Upper lobe of left lung (tissue), 4 donors: ENCODE data around the gene PIGB.

Experiments
- CTCF ChIP-seq, 6 experiments: fragments of 450-650 bp in 4 of 6; fragments of 200-600 bp in 2 of 6; sonication (generic) in 2 of 6; IDR thresholded peaks; one replicate each; pipeline ENCODE4 v1.5.1; 2016 to 2019; ENCODE audit warnings: antibody characterized with exemption in 6 of 6
- EP300 ChIP-seq, 4 donors: sonication (generic); formaldehyde crosslinking; IDR thresholded peaks; one replicate each; pipeline ENCODE4 v1.5.1; 2017; ENCODE audit warnings: antibody characterized with exemption in 4 of 4, control low read depth in 2 of 4
- POLR2A ChIP-seq, 4 donors: fragments of 450-650 bp; IDR thresholded peaks; one replicate each; pipeline ENCODE4 v1.5.1; 2016 to 2017; ENCODE audit warnings: antibody characterized with exemption in 4 of 4, mild to moderate bottlenecking in 2 of 4
- POLR2AphosphoS5 ChIP-seq, 2 donors: sonication (generic); formaldehyde crosslinking; IDR thresholded peaks; one replicate each; pipeline ENCODE4 v1.5.1; 2017; ENCODE audit warnings: antibody characterized with exemption in 2 of 2

- TF ChIP-seq EP300 (IDR thresholded peaks at IDR 0.05) (no peak), POLR2A (IDR thresholded peaks at IDR 0.05) (no peak), CTCF (IDR thresholded peaks at IDR 0.05) (no peak), POLR2AphosphoS5 (IDR thresholded peaks at IDR 0.05) (no peak)
These were observed 41.2 kb downstream of the PIGB start for GRCh38 chr15:55360256-55360655.
